ENCODE results near the gene WSCD2. TPM values are rescaled to one million over a fixed set of nuclear protein-coding genes. Genes with fewer than 3 reads are reported as not detected.

WSCD2 gene
- total RNA-seq, 1 donor from 2014 or later = 4.2 TPM

- DNase-seq (ENCODE audit: extremely low spot score in 2 of 2) = no peak
- no peak overlapping the region for H3K27ac ChIP-seq
- H3K4me3 ChIP-seq = no peak overlapping the region
- intact Hi-C loops (cut with DNase I) = no loop called here
- no peaks in the 10 kb centered on the region for H3K9me3 ChIP-seq
- H3K36me3 ChIP-seq = no peaks in the 10 kb centered on the region
- H3K27me3 ChIP-seq = no peaks in the 10 kb centered on the region
- no peaks in the 10 kb centered on the region for H3K4me1 ChIP-seq
- TF ChIP-seq POLR2AphosphoS5 (IDR thresholded peaks at IDR 0.05; ENCODE audit: insufficient read depth in 1 of 2, low read depth in 1 of 2) = no peak
Observed at GRCh38 chr12:108266131-108266530, 137.0 kb downstream of the WSCD2 start.

GRCh38 chr12:108267450-108267849 lies 138.4 kb downstream of the WSCD2 start:
- no peak for DNase-seq (ENCODE audit: extremely low spot score in 2 of 2)
- Histone ChIP-seq H3K27ac (no peak overlapping the region), H3K9me3 (no peaks in the 10 kb centered on the region), H3K27me3 (no peaks in the 10 kb centered on the region), H3K36me3 (no peaks in the 10 kb centered on the region), H3K4me1 (no peaks in the 10 kb centered on the region), H3K4me3 (no peak overlapping the region)
- intact Hi-C loops (cut with DNase I) = no loop called here
- TF ChIP-seq CTCF (IDR thresholded peaks at IDR 0.05) (no peak), POLR2A (IDR thresholded peaks at IDR 0.05) (no peak), POLR2AphosphoS5 (IDR thresholded peaks at IDR 0.05; ENCODE audit: insufficient read depth in 1 of 2, low read depth in 1 of 2) (no peak)

GRCh38 chr12:108268397-108268796 lies 139.3 kb downstream of the WSCD2 start:
- no peaks in the 10 kb centered on the region for H3K36me3 ChIP-seq
- no peaks in the 10 kb centered on the region for H3K4me1 ChIP-seq
- H3K9me3 ChIP-seq = no peaks in the 10 kb centered on the region
- TF ChIP-seq POLR2AphosphoS5 (IDR thresholded peaks at IDR 0.05; ENCODE audit: insufficient read depth in 1 of 2, low read depth in 1 of 2) (no peak), POLR2A (IDR thresholded peaks at IDR 0.05) (no peak), CTCF (IDR thresholded peaks at IDR 0.05) (no peak)
- no peak overlapping the region for H3K4me3 ChIP-seq
- no peak overlapping the region for H3K27ac ChIP-seq
- intact Hi-C loops (cut with DNase I) = no loop called here
- no peak for DNase-seq (ENCODE audit: extremely low spot score in 2 of 2)
- H3K27me3 ChIP-seq = no peaks in the 10 kb centered on the region

GRCh38 chr12:108269224-108269623 lies 140.1 kb downstream of the WSCD2 start:
- TF ChIP-seq POLR2AphosphoS5 (IDR thresholded peaks at IDR 0.05; ENCODE audit: insufficient read depth in 1 of 2, low read depth in 1 of 2) (no peak), CTCF (IDR thresholded peaks at IDR 0.05) (no peak), POLR2A (IDR thresholded peaks at IDR 0.05) (no peak)
- no peaks in the 10 kb centered on the region for H3K9me3 ChIP-seq
- H3K4me1 ChIP-seq = no peaks in the 10 kb centered on the region

GRCh38 chr12:108270035-108270848 lies 141.2 kb downstream of the WSCD2 start:
- TF ChIP-seq CTCF (IDR thresholded peaks at IDR 0.05) (no peak), POLR2A (IDR thresholded peaks at IDR 0.05) (no peak), POLR2AphosphoS5 (IDR thresholded peaks at IDR 0.05; ENCODE audit: insufficient read depth in 1 of 2, low read depth in 1 of 2) (no peak)
- DNase-seq (ENCODE audit: extremely low spot score in 2 of 2) = no peak

More at GRCh38 chr12:108269224-108269623, 140.1 kb downstream of the WSCD2 start:
- DNase-seq (ENCODE audit: extremely low spot score in 2 of 2) = no peak
- Histone ChIP-seq H3K27me3 (no peaks in the 10 kb centered on the region), H3K27ac (no peak overlapping the region), H3K36me3 (no peaks in the 10 kb centered on the region), H3K4me3 (no peak overlapping the region)
- intact Hi-C loops (cut with DNase I) = no loop called here

More at GRCh38 chr12:108270035-108270848, 141.2 kb downstream of the WSCD2 start:
- Histone ChIP-seq H3K4me3 (no peak overlapping the region), H3K36me3 (no peaks in the 10 kb centered on the region), H3K27ac (no peak overlapping the region), H3K4me1 (no peaks in the 10 kb centered on the region), H3K27me3 (no peaks in the 10 kb centered on the region), H3K9me3 (no peaks in the 10 kb centered on the region)
- intact Hi-C loops (cut with DNase I) = no loop called here

All from vagina (tissue), 2 donors.